HG02623 (cell line): ENCODE data around the gene SARDH.

Experiments used
- ATAC-seq: cut with Tn5 transposase; IDR thresholded peaks from one replicate; pipeline ENCODE4 v1.9.1; 2021; ENCODE audit warnings: moderate library complexity; ENCODE audit not compliant: unreplicated experiment

Gene SARDH

GRCh38 chr9:133672503-133673257 is 65.5 kb downstream of the SARDH start:
- no peak for ATAC-seq

DNA sequence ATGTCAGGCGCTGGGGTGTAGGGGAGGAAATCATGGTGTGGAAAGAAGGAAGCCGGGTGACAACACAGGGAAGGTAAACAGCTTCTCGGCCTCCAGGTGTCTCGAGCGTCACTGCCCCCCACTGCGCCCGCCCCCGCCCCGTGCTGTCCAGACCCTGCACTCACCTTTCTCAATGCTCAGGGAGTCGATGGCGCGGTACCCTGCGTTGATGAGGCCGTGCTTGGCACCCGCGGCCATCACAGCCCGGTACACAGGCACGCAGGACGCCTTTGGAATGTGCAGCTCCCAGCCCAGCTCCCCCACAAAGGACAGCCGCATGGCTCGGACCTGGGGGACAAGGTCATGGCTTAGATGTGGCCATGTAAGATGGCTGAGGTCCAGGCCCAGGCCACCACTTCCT is 66.8 kb downstream of the SARDH start:
- ATAC-seq: no peak

GRCh38 chr9:133670466-133670865 is 67.7 kb downstream of the SARDH start:
- no peak for ATAC-seq

- no peak for ATAC-seq
Observed at GRCh38 chr9:133669182-133669801, 68.9 kb downstream of the SARDH start.

- ATAC-seq: no peak
Observed at GRCh38 chr9:133667759-133668450, 70.2 kb downstream of the SARDH start.

DNA sequence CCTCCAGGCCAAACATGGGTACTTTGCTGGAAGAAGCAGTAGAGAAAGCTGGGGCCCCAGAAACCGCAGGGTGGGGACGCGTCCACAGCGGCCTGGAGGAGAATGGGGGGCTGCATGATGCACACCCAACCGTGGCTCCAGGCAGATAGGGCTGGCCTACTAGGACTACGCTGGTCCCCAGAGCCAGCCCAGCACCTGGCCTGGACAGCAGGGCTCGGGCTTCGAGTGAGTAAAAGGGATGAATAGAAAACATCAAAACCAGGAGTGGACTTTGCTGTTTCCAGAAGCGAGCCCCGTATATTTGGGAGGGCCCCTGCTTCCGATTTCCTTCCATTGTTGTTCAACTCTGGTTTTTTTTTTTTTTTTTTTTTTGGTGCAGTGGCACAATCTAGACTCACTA is 71.3 kb downstream of the SARDH start:
- no peak for ATAC-seq

GRCh38 chr9:133666387-133666786 is 71.8 kb downstream of the SARDH start:
- ATAC-seq: no peak

DNA sequence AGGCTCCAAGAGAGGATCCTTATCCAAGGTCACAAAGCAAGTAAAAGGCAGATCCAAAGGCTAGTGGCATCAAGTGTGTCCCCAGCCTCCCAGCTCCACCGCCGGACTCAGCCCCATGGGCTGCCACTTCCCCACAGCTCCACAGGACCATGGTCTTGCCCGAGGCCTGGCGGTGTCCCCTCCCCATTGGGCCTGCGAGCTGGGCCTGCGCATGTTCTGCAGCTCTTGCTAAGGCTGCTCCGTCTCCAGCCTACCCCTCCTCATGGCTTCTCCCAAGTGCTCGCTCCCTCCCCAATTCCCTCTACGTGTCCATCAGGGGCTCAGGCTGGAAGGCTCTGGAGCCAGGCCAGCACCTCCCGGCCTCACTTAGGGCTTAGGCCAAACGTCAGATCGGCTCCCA is 72.6 kb downstream of the SARDH start:
- no peak for ATAC-seq

- no peak for ATAC-seq
Observed at GRCh38 chr9:133665096-133665495, 73.1 kb downstream of the SARDH start.

DNA sequence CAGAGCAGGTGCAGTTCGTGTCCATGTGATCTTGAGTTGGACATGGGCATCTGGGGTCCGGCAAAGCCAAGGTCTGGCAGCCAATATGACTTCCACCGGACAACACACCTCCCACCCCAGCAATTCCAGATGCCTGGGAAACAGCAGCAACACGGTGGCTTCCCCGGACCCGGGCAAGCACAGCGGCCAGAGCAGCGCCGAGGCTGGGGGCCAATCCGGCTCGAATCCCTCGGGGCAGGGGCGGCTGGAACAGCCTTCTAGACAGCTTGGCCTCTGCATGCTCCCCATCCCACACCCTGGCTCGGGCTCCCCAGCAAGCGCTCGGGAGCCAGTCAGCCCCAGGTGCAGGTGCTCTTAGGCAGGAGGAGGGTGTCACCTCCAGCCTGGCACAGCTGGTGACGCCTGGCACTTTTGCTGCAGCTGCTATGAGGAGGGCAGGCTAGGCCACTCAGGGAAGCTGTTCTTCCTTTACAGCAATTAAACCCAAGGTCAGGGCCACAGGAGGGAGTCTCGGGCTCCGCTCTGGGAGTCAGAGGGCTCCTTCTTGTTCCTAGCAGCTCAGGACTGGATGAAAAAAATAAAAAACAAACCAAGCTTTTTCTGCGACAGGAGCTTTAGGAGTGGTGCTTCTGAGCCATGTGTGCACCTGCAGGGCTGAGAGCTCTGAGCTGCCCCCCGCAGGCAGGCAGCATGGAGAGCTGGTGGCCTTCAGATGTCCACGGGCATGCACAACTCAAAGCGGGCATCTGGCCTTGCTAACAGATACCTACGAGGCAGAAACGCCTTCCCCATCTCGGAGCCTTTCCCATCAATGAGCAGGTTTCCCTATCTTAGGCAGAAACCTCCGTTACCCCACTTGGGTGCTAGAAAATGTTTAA is 73.7 kb downstream of the SARDH start:
- ATAC-seq: no peak

GRCh38 chr9:133661846-133662540 is 76.2 kb downstream of the SARDH start:
- ATAC-seq: no peak

- ATAC-seq: no peak
Observed at GRCh38 chr9:133659516-133659915, 78.6 kb downstream of the SARDH start.

DNA sequence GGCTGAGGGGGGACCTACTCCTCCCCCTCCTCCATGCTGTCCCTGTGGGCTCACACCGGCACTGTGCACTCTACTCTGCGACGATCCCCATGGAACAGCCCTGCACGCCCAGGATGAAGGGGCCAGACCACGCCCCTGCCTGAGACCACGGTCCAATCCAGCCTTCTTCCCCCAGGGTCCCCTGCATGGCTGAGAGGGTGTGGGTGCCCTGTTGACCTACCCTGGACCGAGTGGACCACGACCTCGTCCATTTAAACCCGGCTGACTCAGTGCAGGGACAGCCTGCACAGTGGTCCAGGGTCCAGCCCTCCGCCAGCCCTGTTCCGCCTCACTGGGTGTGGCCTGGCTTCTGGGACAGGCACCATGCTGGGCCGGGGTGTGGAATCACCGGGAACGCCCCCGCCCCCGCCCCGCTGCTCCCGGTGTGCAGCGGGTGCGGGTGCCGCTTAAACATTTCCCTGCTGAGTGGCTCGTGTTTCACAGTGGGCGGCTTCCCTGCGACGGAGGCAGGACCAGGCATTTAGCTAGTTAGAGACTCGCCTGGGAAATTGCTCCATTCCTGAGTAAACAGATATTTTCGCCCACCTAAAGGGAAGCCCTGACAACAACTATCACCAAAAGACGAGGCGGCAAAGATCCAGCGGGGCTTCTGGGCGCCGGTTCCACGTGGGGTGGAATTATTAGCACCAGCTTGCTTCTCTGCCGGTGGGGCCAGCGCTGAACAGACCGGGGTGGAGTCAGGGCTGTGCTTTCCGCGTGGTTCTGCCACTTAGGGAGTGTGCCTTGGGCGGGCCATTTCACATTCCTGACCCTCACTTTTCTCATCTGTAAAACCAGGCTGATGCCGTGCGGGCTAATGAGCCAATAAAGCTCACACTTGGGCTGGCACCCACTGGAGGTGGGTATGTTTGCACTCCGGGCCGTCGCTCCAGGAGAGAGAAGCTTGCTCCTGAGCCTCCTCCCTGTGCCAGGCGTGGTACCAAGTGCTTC is 79.4 kb downstream of the SARDH start:
- no peak for ATAC-seq

- ATAC-seq: no peak
Observed at GRCh38 chr9:133657120-133657661, 81.0 kb downstream of the SARDH start.

DNA sequence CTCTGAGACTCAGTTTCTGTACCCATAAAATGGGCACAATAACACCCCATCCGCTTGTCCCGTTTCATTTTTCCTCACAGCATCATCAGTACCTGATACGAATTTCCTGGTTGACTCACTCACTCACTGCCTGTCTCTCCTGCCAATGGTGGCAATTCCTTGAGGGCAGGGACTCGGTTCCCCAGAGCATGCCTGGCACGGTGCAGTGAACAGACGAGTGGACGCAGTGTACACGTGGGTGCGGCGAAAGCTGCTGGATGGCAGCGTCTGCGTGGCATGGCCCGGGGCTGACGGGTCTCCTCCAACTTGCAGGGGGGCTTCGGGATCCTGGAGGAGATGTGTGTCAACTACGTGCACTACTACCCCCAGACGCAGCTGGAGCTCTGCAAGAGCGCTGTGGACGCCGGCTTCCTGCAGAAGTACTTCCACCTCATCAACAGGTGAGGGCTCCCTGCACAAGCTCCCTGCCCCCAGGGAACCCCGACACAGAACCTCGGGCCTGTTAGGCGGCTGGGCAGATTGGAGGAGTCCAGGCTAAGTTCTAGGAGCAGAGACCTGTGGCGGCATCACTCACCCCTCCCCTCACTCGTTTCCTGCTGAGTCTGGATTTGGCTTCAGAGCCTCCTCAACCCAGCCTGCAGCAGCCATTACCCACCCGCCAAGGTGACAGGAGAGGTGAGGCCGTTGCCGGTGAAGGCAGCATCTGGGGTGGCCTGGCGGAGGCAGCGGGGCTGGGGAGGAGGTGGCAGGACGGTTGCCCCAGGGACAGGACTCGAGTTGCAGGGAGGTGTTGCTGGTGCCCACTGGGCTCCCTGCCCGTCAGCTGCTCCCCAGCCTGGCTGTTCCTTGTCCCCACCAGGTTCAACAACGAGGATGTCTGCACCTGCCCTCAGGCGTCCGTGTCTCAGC is 81.7 kb downstream of the SARDH start:
- no peak for ATAC-seq

- ATAC-seq: no peak
Observed at GRCh38 chr9:133655701-133656100, 82.5 kb downstream of the SARDH start.

- no peak for ATAC-seq
Observed at GRCh38 chr9:133654736-133655657, 83.2 kb downstream of the SARDH start.
